Measurements from ENCODE around the gene KANK3.
"Not testable (repeated sequence)": the region's sequence is repeated elsewhere in the genome, so short reads cannot be mapped to it uniquely, and the experiment has no call there.

KANK3 gene

DNA sequence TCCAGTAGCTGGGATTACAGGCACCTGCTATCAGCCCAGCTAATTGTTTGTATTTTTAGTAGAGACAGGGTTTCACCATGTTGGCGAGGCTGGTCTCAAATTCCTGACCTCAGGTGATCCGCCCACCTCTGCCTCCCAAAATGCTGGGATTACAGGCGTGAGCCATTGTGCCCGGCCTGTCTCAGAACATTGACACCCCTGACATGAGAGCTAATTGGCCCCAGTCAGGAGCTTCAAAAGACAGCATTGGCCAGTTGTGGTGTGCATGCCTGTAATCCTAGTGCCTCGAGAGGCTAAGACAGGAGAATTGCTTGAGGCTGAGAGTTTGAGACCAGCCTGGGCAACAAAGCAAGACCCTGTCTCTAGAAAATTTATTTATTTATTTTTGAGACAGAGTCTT, 9.8 kb upstream of the KANK3 start:
- H3K4me1 ChIP-seq (ENCODE audit: control insufficient read depth, insufficient read depth, low read length); H3K4me3 ChIP-seq (ENCODE audit: low read depth, low read length); H3K36me3 ChIP-seq (ENCODE audit: control insufficient read depth, insufficient read depth, low read length); H3K27me3 ChIP-seq (ENCODE audit: control insufficient read depth, insufficient read depth, low read length); H3K27ac ChIP-seq (ENCODE audit: low read depth, low read length); H3K9ac ChIP-seq (ENCODE audit: low read depth, low read length); H3K9me3 ChIP-seq (ENCODE audit: control insufficient read depth, insufficient read depth, low read length): not testable (repeated sequence)

DNA sequence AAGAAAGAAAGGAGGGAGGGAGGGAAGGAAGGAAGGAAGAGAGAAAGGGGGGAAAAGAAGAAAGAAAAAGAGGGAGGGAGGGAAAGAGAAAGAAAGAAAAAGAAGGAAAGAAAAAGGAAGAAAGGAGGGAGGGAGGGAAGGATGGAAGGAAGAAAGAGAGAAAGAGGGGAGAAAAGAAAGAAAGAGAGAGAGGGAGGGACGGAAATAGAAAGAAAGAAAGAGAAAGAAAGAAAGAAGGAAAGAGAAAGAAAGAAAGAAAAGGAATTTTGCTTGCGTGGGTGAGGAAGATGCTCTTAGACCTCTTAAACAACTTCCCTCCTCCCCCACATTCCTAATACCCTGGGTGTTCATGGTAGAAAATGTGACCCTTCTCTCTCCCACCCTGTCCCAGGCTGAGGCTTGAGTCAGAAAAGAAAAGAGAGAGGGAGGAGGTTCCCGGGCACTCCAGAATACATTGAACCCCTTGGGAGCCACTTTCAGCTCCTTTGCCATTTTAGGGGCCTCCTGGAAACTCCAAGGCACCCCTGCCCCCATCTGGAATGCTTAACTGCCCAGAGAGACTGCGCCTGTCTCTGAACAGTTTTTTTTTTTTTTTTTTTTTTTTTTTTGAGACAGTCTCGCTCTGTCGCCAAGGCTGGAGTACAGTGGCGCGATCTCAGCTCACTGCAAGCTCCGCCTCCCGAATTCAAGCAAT, 9.2 kb upstream of the KANK3 start:
- peak overlapping the region; percentile 14; the same call in 1 of the 2 replicates for H3K4me3 ChIP-seq (ENCODE audit: low read depth, low read length)
- H3K9ac ChIP-seq (ENCODE audit: low read depth, low read length) = no peak overlapping the region
- H3K9me3 ChIP-seq (ENCODE audit: control insufficient read depth, insufficient read depth, low read length) = no peaks in the 10 kb centered on the region
- H3K4me1 ChIP-seq (ENCODE audit: control insufficient read depth, insufficient read depth, low read length) = peaks cover 8% of the 10 kb centered on the region; the same call in 1 of the 2 replicates
- no peaks in the 10 kb centered on the region for H3K27me3 ChIP-seq (ENCODE audit: control insufficient read depth, insufficient read depth, low read length)
- H3K27ac ChIP-seq (ENCODE audit: low read depth, low read length) = no peak overlapping the region
- no peaks in the 10 kb centered on the region for H3K36me3 ChIP-seq (ENCODE audit: control insufficient read depth, insufficient read depth, low read length)

DNA sequence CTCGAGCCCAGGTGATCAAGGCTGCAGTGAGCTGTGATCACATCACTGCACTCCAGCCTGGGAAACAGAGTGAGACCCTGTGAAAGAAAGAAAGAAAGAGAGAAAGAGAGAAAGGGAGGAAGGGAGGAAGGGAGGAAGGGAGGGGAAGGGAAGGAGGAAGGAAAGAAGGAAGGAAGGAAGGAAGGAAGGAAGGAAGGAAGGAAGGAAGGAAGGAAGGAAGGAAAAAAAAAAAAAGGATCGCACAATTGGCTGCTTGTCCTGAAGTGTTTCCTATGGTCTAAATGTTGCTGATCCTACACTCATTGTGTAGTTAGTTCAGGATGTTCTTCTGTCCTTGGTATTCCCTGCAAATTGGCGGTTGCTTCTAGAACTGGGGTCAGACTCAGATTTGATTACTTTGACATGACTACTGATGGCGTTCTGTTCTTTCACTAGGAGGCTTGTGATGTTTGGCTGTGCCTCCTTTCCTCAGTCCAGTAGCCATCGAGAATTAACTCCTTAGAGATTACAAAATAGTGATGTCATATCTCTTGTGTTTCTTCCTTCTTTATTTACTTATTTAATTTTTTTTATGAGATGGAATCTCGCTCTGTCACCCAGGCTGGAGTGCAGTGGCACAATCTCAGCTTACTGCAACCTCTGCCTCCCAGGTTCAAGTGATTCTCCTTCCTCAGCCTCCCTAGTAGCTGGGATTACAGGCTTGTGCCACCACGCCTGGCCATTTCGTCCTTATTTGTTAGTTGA, 6.7 kb upstream of the KANK3 start:
- not testable (repeated sequence) for H3K9me3 ChIP-seq (ENCODE audit: control insufficient read depth, insufficient read depth, low read length); H3K27me3 ChIP-seq (ENCODE audit: control insufficient read depth, insufficient read depth, low read length); H3K36me3 ChIP-seq (ENCODE audit: control insufficient read depth, insufficient read depth, low read length); H3K27ac ChIP-seq (ENCODE audit: low read depth, low read length); H3K4me3 ChIP-seq (ENCODE audit: low read depth, low read length); H3K4me1 ChIP-seq (ENCODE audit: control insufficient read depth, insufficient read depth, low read length); H3K9ac ChIP-seq (ENCODE audit: low read depth, low read length)

DNA sequence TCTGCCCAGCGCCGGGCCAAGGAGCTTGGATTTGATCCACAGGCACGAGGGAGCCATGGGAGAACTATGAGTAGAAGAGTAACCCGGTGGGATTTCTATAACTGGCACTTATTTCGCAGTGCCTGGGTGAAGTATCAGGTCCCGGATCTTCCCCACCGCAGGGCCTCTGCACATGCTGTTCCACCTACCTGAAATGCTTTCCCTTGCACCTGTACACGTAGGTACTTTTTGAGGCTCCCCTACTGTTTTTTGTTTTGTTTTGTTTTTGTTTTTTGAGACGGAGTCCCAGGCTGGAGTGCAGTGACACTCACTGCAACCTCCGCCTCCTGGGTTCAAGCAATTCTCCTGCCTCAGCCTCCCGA, 402 bp upstream of the KANK3 start:
- Histone ChIP-seq H3K4me3 (ENCODE audit: low read depth, low read length) (no peak overlapping the region), H3K9me3 (ENCODE audit: control insufficient read depth, insufficient read depth, low read length) (no peaks in the 10 kb centered on the region), H3K9ac (ENCODE audit: low read depth, low read length) (no peak overlapping the region), H3K36me3 (ENCODE audit: control insufficient read depth, insufficient read depth, low read length) (no peaks in the 10 kb centered on the region), H3K27me3 (ENCODE audit: control insufficient read depth, insufficient read depth, low read length) (peaks cover 6% of the 10 kb centered on the region), H3K4me1 (ENCODE audit: control insufficient read depth, insufficient read depth, low read length) (peaks cover 3% of the 10 kb centered on the region), H3K27ac (ENCODE audit: low read depth, low read length) (no peak overlapping the region)

DNA sequence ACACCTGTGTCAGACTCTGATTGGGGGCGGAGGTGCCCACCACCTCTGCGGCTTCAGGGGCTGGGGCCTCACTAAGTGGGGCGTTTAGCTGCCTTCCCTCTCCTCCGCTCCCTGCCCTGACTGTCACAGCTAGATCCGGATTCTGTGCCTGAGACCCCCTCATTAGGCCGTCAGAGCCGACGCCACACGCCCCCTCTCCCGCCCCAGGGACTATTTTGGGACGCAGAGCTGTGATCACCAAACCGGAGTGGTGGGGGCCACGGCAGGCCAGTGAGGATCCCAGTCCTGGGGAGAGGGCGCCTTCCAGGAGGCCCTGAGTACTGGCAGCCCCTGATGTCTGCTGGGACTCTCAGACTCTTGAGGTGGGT, 762 bp downstream of the KANK3 start:
- Histone ChIP-seq H3K4me1 (ENCODE audit: control insufficient read depth, insufficient read depth, low read length) (peaks cover 3% of the 10 kb centered on the region), H3K9me3 (ENCODE audit: control insufficient read depth, insufficient read depth, low read length) (no peaks in the 10 kb centered on the region), H3K9ac (ENCODE audit: low read depth, low read length) (no peak overlapping the region), H3K27ac (ENCODE audit: low read depth, low read length) (no peak overlapping the region), H3K27me3 (ENCODE audit: control insufficient read depth, insufficient read depth, low read length) (peaks cover 6% of the 10 kb centered on the region), H3K4me3 (ENCODE audit: low read depth, low read length) (no peak overlapping the region), H3K36me3 (ENCODE audit: control insufficient read depth, insufficient read depth, low read length) (no peaks in the 10 kb centered on the region)

DNA sequence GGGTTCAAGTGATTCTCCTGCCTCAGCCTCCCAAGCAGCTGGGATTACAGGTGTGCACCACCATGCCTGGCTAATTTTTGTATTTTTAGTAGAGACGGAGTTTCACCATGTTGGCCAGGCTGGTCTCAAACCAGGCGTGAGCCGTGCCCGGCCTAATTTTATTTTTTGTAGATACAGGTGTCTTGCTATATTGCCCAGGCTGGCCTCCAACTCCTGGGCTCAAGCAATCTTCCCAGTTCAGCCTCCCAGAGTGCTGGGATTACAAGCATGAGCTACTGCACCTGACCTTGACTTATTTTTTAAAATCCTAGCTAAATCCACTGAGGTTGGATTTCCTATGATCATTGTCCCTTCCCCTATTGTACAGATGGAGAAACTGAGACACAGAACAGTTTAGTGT, 1.6 kb downstream of the KANK3 start:
- H3K36me3 ChIP-seq (ENCODE audit: control insufficient read depth, insufficient read depth, low read length); H3K9me3 ChIP-seq (ENCODE audit: control insufficient read depth, insufficient read depth, low read length); H3K9ac ChIP-seq (ENCODE audit: low read depth, low read length); H3K27me3 ChIP-seq (ENCODE audit: control insufficient read depth, insufficient read depth, low read length); H3K27ac ChIP-seq (ENCODE audit: low read depth, low read length); H3K4me3 ChIP-seq (ENCODE audit: low read depth, low read length); H3K4me1 ChIP-seq (ENCODE audit: control insufficient read depth, insufficient read depth, low read length): not testable (repeated sequence)

DNA sequence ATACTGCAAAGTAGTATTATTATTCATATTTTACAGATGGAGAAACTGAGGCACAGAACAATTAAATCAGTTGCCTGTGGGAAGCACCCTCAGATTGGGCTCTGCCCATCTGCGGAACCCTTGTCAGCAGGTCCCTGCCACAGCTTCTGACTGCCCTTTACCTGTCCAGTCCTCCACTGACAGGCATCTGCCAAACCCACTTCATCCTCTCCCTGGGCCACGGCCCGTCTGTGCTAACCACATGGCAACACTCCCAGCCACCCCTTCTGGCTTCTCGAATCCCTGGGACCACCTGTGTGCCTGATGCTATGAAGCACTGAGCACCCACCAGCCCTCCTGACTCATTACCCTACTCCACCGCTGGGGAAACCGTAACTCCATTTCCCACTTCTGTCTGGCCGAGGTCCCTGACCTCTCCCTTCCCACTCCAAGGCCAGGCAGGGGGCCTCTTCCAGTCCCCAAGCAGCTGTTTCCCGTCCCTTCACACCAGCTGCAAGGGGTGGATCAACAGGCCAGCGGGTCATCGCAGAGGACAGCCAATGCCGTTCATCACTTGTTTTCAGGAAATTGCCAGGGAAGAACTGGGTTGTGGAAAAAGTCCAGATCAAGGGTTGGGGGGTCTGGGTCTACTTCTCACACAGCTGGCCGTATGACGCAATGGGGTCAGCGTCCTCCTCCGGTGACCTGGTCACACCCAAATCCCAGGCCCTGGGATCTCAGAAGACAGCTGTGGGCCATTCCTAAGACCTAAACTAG, 2.5 kb downstream of the KANK3 start:
- H3K4me3 ChIP-seq (ENCODE audit: low read depth, low read length) = no peak overlapping the region
- H3K27ac ChIP-seq (ENCODE audit: low read depth, low read length) = no peak overlapping the region
- H3K4me1 ChIP-seq (ENCODE audit: control insufficient read depth, insufficient read depth, low read length) = peaks cover 3% of the 10 kb centered on the region
- H3K36me3 ChIP-seq (ENCODE audit: control insufficient read depth, insufficient read depth, low read length) = no peaks in the 10 kb centered on the region
- H3K9me3 ChIP-seq (ENCODE audit: control insufficient read depth, insufficient read depth, low read length) = no peaks in the 10 kb centered on the region
- H3K27me3 ChIP-seq (ENCODE audit: control insufficient read depth, insufficient read depth, low read length) = peaks cover 16% of the 10 kb centered on the region
- no peak overlapping the region for H3K9ac ChIP-seq (ENCODE audit: low read depth, low read length)

DNA sequence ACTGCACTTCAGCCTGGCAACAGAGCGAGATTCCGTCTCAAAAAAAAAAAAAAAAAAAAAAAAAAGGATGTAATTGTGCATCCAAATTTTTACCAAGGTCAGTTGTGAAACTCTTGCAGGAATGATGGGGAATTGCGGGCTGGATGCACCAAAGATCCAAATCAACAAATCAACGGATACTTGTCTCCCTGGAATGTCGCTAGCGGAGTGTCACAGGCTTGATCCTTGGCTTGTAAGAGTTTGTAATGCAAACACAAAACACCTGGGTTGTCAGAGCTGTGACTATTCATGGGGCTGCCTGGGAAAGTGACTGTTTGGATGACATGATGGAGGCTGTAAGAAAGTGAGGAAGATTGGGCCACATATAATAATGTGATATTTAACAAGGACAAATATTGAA, 4.2 kb downstream of the KANK3 start:
- H3K9ac ChIP-seq (ENCODE audit: low read depth, low read length) = no peak overlapping the region

DNA sequence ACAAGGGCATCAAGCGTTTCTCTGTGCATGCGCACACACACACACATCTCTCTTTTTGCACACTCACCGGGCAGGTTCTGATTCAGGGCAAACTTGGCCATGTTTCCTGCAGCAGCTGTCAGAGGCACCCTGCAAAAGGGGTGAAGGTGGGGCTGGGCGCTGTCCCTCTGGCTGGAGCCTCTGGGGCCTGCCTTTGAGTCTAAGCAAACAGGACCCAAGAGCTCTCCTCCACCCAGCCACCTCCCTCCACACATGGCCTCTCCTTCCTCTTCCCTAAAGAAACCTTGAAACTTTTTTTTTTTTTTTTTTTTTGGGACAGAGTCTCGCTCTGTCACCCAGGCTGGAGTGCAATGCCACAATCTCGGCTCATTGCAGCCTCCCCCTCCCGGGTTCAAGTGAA, 5.3 kb downstream of the KANK3 start:
- Histone ChIP-seq H3K9ac (ENCODE audit: low read depth, low read length) (no peak overlapping the region), H3K4me3 (ENCODE audit: low read depth, low read length) (no peak overlapping the region), H3K36me3 (ENCODE audit: control insufficient read depth, insufficient read depth, low read length) (no peaks in the 10 kb centered on the region), H3K27me3 (ENCODE audit: control insufficient read depth, insufficient read depth, low read length) (peaks cover 38% of the 10 kb centered on the region), H3K27ac (ENCODE audit: low read depth, low read length) (no peak overlapping the region), H3K9me3 (ENCODE audit: control insufficient read depth, insufficient read depth, low read length) (no peaks in the 10 kb centered on the region), H3K4me1 (ENCODE audit: control insufficient read depth, insufficient read depth, low read length) (peaks cover 8% of the 10 kb centered on the region)

More for the DNA sequence above, 4.2 kb downstream of the KANK3 start:
- Histone ChIP-seq H3K27me3 (ENCODE audit: control insufficient read depth, insufficient read depth, low read length) (peaks cover 27% of the 10 kb centered on the region), H3K27ac (ENCODE audit: low read depth, low read length) (no peak overlapping the region), H3K4me3 (ENCODE audit: low read depth, low read length) (no peak overlapping the region), H3K4me1 (ENCODE audit: control insufficient read depth, insufficient read depth, low read length) (peaks cover 8% of the 10 kb centered on the region), H3K9me3 (ENCODE audit: control insufficient read depth, insufficient read depth, low read length) (no peaks in the 10 kb centered on the region), H3K36me3 (ENCODE audit: control insufficient read depth, insufficient read depth, low read length) (no peaks in the 10 kb centered on the region)

DNA sequence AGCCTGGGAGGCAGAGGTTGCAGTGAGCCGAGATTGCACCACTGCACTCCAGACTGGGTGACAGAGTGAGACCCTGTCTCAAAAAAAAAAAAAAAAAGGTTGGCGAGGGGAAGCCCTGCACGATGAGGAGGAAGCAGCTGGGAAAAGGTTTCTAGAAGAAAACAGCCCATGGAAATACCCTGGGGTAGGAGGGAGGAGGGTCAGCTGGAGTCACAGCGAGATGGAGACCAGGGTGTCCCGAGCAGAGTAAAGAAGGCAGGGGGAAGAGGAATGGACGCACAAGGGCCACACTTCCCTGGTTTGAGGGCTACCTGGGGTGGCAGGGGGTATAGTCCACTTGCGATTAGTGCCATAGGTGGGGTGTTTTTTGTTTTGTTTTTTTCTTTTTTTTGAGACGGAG, 6.4 kb downstream of the KANK3 start:
- H3K27ac ChIP-seq (ENCODE audit: low read depth, low read length) = no peak overlapping the region
- no peaks in the 10 kb centered on the region for H3K9me3 ChIP-seq (ENCODE audit: control insufficient read depth, insufficient read depth, low read length)
- no peak overlapping the region for H3K9ac ChIP-seq (ENCODE audit: low read depth, low read length)
- H3K36me3 ChIP-seq (ENCODE audit: control insufficient read depth, insufficient read depth, low read length) = no peaks in the 10 kb centered on the region
- peaks cover 8% of the 10 kb centered on the region for H3K4me1 ChIP-seq (ENCODE audit: control insufficient read depth, insufficient read depth, low read length)
- no peak overlapping the region for H3K4me3 ChIP-seq (ENCODE audit: low read depth, low read length)
- peaks cover 37% of the 10 kb centered on the region for H3K27me3 ChIP-seq (ENCODE audit: control insufficient read depth, insufficient read depth, low read length)

DNA sequence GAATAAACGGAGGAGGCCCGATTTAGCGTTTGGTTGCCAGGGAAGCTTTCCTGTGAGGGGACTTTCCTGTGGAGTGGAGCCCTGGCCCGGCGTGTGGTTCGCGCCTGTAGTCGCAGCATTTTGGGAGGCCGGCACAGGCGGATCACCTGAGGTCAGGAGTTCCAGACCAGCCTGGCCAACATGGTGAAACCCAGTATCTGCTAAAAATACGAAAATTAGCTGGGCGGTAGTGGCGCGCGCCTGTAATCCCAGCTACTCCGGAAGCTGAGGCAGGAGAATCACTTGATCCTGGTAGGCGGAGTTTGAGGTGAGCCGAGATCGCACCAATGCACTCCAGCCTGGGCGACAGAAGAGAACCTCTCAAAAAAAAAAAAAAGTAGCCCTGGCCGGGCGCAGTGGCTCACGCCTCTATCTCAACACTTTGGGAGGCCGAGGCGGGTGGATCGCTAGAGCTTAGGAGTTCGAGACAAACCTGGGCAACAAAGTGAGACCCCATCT, 6.9 kb downstream of the KANK3 start:
- Histone ChIP-seq H3K27ac (ENCODE audit: low read depth, low read length) (no peak overlapping the region), H3K4me1 (ENCODE audit: control insufficient read depth, insufficient read depth, low read length) (peaks cover 8% of the 10 kb centered on the region), H3K9ac (ENCODE audit: low read depth, low read length) (no peak overlapping the region), H3K27me3 (ENCODE audit: control insufficient read depth, insufficient read depth, low read length) (peaks cover 37% of the 10 kb centered on the region), H3K4me3 (ENCODE audit: low read depth, low read length) (peak overlapping the region; percentile 65; the same call in 1 of the 2 replicates), H3K9me3 (ENCODE audit: control insufficient read depth, insufficient read depth, low read length) (no peaks in the 10 kb centered on the region), H3K36me3 (ENCODE audit: control insufficient read depth, insufficient read depth, low read length) (no peaks in the 10 kb centered on the region)

Measured in HUES48 (cell line).